KBM-7 (cell line): Measurements from ENCODE around the gene RPS6KA5.
"Not testable (repeated sequence)": the region's sequence is repeated elsewhere in the genome, so short reads cannot be mapped to it uniquely, and the experiment has no call there.

Source experiments
- DNase-seq: peaks from one replicate; pipeline ENCODE4 v3.0.0-alpha.2; 2015
- in situ Hi-C: fragments of 300-500 bp; cut with MboI; formaldehyde crosslinking; loops from 2 replicates; pipeline ENCODE4 v1.14.3; 2020; ENCODE audit warnings: low sequenced_read_pairs, low pct_unique_long_range_greater_than_20kb, mixed read lengths

RPS6KA5 gene

DNA sequence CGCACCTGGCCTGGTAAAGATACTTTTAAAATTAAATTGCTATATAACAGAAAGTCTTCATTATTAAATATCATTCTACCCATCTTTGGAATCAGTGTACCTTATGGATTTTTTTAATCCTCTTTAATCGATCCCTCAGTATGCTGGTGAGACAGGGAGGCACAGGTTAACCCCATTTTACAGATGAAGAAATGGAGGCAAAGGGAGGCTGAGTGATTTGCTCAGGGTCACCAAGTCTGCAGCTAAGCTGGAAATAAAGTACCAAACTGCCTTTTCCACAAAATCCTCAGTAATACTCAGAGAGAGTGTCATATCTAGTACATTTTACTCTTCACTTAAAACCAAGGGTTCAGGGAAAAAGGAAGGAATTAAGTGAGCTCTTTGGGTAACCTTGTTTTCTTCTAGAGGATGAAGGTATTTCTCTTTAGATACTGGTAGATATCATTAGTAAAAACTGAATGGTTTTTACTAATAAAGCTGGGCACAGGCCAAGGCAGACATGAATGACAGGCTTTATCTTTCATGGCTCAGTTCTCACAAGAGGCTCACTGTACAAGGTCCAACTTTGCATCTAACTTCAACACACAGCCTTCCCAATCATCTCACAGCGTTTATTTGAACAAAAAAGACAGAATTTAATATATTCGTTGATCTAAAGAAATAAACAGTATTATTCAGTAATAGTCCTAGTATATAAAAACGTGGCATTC is 209.0 kb downstream of the RPS6KA5 start:
- in situ Hi-C loops: no loop called here
- no peak for DNase-seq

DNA sequence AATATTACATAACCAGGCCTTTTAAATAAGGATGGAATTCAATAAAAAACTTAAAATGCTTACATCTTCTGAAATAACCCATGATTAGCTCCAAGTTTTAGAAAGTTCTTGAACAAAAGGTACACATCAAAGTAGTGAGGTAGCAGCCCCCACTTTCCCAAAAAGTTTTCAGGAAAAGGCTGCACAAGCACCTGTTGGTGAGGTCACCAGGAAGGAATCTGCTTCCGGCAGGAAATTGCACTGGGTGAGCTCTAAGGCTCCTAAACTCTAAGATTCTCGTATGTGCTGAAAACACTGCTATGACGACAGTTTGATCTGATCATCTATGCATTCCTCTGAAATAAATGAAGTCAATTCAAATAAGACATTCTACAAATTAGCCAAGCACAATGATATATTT is 210.0 kb downstream of the RPS6KA5 start:
- in situ Hi-C loops: no loop called here
- DNase-seq: no peak

DNA sequence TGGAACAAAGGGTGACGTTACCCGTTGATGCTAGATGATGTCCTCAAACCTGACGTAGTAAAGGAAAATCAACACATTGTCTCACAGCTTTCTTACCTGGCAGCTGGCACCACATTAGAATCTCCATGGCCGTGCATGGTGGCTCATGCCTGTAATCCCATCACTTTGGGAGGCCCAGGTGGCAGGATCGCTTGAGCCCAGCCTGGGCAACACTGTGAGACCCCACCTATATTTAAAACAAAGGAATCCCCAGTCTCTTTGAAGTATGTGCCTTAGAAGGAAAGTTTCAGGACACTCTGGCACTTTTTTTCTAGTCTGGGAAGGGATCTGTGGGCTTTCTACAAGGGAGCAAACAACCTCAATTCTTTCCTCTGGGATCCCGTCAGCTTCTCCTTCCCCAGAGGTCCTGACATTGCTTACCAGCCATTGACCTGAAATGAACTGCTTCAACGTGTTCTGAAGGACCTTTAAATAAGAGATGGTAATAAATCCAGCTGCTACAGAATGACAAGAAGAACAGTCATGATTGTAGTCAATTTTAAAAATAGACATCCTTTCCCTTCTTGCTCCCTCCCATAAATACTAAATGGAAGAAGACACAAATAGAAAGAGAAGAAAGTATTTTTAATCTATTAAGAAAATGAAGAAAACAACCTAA is 210.5 kb downstream of the RPS6KA5 start:
- no peak for DNase-seq

DNA sequence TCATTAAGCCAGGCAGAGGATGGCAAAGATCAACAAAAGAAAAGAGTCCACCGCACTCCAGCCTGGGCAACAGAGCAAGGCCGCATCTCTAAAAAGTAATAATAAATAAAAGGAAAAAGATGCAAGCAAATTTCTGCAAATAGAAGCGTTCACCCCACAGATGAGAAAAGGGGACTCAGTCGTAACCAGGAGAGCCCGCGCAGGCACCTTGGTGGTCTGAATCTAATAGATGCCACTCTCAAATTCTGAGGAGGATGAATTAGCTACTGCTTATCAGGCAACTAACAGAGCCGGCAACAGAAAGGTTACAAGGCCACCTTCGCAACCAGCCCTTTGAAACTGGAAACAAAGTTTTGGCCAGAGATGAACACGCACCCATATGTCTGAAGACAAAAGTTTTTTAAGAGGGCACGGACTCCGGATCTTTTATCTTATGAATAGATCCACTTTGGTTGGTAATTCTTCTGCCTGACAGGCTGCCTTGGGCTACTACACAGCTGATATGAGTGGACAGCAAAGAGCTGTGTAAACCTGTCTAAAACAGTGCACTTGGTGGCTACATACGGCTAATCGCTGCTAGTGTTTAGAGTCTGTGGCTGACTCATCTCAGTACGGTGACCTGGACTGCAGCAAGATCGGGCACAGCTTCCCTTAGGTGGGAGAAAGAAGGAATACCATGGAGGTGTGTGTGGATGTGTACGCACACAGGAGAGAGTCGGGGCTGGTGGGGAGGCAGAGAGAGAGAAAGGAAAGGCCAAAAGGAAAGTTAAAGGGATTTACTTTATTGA is 211.3 kb downstream of the RPS6KA5 start:
- in situ Hi-C loops: no loop called here
- DNase-seq: no peak

More for the DNA sequence above, 210.5 kb downstream of the RPS6KA5 start:
- in situ Hi-C loops: no loop called here

DNA sequence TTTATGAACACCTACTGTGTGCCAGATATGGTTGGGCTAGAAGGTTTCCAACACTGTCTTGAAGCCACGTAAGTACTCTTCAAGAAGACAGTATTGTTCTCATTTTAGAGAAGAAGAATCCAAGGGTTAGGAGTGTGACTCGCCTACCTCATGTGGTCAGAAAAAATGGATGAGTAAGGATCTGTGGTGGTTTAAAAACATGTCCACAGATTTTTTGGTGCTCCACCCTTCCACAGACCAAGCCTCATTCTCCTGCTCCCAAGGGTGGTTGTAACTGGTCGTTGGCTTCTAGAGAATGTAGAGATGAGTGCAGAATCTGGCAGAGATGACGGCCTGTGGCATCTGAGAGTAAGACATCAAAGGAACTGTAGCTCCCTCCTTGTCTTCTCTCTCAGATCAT is 213.9 kb downstream of the RPS6KA5 start:
- in situ Hi-C loops: no loop called here
- no peak for DNase-seq

DNA sequence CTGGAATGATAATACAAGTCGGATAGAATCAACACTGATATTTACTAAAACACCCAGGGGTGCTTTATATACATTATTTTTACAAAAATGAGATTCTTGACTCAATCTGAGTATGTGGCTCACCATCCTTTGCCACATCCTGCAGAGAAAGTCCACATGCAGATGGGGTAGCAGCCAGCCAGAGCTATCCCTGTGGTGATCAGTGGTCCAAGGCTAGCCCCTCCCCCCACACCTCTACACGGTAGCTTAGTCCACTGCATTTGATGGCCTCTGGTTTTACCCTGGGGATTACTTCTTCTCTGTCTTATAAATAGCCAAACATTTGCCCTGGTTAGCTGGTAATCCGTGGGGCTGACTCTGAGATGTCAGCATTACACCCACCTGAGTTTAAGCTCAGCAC is 216.1 kb downstream of the RPS6KA5 start:
- no peak for DNase-seq
- in situ Hi-C loops: no loop called here

DNA sequence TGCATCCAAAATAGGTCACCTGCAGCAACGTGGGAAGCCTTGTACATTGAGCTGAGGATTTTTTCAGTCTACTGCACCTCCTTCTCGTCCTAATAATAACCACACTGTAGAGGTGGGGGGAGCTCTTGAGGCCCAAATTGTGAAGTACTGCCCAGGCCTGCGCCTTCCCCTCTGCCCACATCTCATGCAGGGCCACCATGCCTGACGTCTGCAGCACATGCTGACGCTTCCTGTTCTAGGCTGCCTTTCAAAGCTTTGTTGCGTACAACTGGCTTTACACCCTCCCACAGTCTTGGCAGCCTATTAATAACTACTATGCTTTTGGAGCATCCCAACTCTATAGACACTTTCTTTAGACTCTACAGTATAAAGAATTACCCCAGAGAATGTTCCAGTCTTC is 217.7 kb downstream of the RPS6KA5 start:
- no peak for DNase-seq
- in situ Hi-C loops: no loop called here

DNA sequence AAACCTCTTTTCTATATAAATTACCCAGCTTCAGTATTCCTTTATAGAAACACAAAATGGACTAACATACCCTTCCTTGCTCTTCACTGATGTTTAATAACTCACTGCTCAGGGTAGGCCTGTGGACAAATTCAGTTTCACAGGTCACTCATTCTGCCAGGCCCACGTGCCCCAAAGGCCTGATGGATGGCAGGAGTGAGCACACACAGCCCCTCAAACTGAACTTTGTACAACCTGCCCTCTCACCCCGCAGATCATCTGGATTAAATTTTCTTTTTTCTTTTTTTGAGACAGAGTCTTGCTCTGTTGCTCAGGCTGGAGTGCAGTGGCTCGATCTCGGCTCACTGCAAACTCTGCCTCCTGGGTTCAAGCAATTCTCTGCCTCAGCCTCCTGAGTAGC is 219.8 kb downstream of the RPS6KA5 start:
- in situ Hi-C loops, DNase-seq: not testable (repeated sequence)

DNA sequence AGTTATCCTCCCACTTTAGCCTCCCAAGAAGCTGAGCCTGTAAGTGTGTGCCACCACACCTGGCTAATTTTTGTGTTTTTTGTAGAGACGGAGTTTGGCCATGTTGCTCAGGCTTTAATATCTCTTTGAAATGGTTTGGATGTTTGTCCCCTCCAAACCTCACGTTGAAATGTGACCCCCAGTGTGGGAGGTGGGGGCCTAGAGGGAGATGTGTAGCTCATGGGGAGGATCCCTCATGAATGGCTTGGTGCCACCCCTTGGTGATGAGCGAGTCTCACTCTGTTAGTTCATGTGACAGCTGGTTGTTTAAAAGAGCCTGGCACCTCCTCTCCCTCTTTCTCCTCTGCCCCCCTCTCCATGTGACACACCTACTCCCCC is 220.6 kb downstream of the RPS6KA5 start:
- in situ Hi-C loops: no loop called here

DNA sequence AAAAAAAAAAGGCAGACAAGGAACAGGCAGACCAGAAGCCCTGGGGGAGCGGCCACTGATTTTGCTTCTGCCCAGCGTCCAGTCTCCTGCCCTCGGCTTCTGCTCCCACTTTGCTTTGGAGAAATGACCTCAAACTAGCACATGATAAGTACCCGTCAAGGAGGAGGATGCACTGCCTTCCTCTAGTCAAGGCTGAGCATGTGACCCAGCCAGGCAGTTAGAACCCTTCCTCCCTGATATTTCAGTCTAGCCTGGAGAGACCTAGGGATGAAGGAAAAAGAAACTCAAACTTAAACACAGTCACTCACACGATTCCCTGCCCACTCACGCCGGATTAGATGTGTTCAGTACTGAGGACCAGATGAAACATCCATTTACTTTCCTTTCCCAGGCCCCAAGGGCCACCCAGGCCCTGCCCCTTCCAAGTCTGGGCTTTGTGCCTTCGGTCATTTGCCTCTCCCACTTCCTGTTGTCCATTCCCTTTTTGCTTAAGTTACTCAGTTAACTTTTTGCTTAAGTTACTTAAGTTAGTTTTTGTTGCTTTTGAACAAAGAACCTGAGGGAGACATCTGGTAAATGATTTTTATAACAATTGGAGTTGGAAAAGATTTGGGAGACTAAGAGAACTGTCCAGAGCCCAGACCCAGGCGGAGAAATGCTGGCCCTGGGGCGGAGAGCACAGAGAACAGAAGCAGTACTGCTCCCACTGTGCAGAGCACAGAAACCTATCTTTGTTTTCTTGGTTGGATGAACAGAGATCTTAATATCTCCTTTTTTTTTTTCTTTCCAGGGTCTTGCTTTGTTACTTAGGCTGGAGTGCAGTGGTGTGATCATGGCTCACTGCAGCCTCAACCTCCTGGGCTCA is 221.2 kb downstream of the RPS6KA5 start:
- in situ Hi-C loops: no loop called here
- no peak for DNase-seq

More for the DNA sequence above, 220.6 kb downstream of the RPS6KA5 start:
- no peak for DNase-seq

DNA sequence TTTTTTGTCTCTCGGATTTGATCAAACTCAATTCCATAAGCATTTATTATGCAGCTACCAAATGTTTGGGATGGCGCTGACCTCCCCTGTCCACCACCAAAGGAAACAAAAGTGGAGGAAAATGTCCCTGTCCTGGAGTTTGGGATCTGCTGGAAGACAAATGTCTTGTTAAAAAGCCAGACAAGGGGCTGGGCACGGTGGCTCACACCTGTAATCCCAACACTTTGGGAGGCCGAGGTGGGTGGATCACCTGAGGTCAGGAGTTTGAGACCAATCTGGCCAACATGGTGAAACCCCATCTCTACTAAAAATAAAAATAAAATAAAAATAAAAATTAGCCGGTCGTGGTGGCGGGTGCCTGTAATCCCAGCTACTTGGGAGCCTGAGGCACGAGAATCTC is 221.9 kb downstream of the RPS6KA5 start:
- DNase-seq, in situ Hi-C loops: not testable (repeated sequence)

DNA sequence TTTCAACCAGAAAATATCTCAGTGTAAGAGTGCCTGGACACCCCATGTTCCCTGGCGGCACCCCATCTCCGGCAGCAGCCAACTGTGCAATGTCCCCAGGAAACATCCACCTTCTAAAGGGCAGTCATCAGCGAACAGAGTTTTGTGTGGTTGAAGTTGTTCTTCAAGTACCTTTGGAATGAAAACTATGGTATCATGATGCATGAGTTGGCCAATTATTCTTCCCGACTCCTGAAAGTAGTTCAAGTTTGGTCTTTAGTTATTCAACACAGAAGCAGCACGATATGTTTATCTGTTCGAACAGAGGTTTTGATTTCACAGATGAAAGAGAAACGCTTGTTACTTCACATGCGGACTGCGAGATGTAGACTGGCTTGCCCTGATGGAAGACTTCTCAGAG is 223.1 kb downstream of the RPS6KA5 start:
- DNase-seq: no peak

DNA sequence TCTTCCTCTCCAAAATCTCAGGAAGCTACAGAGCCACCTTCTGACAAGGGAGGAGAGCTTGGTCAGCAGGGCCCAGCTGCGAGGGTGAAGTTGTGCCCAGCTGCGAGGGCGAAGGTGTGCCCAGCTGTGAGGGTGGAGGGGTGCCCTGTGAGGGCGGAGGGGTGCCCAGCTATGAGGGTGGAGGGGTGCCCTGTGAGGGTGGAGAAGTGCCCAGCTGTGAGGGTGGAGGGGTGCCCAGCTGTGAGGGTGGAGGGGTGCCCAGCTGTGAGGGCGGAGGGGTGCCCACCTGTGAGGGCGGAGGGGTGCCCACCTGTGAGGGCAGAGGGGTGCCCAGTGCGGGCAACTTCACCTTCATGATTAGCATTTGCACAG is 223.8 kb downstream of the RPS6KA5 start:
- in situ Hi-C loops: no loop called here
- no peak for DNase-seq

More for the DNA sequence above, 223.1 kb downstream of the RPS6KA5 start:
- in situ Hi-C loops: no loop called here

DNA sequence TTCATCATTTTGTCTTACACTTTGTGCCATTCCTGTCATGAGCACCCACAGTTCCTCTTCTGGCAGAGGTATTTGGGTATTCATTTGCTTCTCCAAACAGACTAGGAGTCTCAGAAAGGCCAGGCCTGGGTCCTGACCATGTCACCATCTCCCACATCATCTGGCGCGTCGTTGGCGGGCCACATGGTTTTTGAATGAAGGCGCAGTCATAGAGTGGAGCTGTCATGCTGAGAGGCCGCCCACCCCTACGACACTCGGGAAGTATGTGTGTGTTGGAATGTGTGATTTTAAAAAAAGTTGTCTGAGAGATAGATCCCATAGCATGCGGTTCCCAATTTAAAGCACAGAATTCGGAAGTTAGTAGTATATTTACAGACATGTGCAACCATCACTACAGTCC is 228.6 kb downstream of the RPS6KA5 start:
- in situ Hi-C loops: no loop called here
- no peak for DNase-seq

DNA sequence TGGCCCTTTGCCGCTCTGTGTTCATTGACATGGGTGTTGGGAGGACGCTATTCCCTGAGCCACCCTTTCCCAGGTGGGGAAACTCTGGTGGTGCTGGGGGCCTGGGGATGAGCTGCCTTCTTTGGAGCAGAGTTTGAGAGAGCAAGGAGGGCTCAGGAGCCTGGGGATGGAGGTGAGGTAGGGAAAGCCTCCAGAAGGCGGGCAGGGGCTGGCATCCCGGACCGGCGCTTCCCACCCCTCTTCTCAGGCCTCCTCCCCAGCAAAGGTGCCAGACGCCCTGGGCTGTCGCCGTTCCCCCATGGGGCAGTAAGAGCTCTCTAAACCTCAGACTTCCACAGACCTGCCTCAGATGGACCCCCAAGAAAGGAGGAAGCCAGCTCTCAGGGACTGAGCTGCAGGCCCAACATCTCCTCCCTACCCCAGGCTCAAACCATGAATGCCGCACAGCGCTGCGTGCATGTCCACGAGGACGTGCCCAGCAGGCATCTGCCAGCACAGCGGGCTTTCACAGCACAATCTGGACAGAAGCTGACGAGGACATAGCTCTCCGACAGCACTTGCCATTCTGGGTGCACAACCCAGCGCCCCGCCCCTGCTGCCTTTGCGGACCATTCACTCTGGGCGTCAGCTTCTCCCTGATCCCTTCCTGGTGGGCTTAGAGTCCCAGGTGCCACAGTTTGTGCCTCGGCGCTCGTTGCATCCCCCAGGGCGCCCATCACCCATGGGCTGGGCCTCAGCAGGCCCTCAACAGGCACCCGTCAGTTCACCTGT is 229.3 kb downstream of the RPS6KA5 start:
- no peak for DNase-seq
- in situ Hi-C loops: no loop called here

DNA sequence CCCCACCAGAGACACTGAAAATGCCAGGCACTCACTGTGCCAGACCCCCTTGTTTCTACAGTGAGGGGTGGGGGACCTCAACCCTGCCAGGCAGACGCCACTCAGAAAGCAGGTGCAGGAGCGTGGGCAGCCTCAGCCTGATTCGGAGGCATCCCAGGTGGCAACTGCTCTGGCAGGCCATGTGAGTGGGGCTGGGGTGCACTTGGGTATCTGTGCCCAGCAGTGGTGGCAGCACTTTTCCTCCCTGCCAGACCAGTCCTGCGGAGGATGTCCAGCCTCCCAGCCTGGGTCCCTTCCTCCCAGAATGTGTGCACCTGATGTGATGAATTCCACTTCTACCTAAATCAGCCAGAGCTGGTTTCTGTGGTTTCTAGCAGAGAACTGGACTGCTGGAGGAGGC is 230.8 kb downstream of the RPS6KA5 start:
- in situ Hi-C loops: no loop called here
- no peak for DNase-seq

DNA sequence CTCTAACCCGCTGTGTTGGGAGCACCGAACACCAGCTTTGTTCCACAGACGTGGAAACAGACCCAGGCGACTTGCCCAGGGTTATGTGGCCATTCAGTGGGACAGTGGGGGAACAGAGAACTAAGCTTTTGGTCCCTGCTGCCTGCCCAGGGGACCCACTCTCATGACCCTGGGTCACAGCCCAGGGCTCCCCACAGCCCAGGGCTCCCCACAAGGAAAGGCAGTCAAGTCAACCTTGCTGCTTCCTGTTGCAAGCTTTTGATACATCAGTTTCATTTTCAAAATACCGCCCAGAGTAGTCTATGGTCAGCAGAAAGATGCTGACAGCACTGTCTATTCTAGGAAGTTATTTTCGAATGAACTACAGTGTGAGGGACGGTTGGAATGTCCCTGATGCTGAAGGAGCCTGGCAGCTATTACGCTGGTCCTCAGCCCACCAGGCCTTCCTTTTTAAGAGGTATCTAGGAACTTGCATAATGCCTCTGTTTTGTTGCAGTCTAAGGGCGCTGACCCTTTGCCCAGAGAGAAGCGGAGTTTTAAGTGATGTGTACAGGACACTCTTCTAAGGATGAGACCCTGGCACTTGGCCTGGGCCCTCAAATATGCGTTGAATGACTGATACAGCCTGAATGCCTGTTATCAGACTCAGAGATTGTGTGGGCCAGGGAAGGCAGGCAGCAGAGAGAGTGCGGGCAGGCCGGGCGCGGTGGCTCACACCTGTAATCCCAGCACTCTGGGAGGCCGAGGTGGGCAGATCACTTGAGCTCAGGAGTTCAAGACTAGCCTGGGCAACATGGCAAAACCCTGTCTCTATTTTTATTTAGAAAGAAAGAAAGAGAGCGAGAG is 231.6 kb downstream of the RPS6KA5 start:
- in situ Hi-C loops: no loop called here

More for the DNA sequence above, 231.6 kb downstream of the RPS6KA5 start:
- DNase-seq: peak; percentile 36
